ENCODE data around the gene TRAF7. TPM values are rescaled to one million over a fixed set of nuclear protein-coding genes. Genes with fewer than 3 reads are reported as not detected.

The TRAF7 gene
- polyA plus RNA-seq, 4 donors: 41.7 to 56.9 (median 50.5) TPM

- no peak for DNase-seq (ENCODE audit: low read depth in 4 of 4, low spot score in 3 of 4)
These were observed 8.2 kb upstream of the TRAF7 start for GRCh38 chr16:2147378-2147777.

- DNase-seq (ENCODE audit: low read depth in 4 of 4, low spot score in 3 of 4): peak in 1 of 4 donors; percentile 47
These were observed 7.5 kb upstream of the TRAF7 start, which contains the start of gene RAB26 for GRCh38 chr16:2147981-2148671. Gene RAB26 (plus strand): TSS chr16:2148625. CDS start chr16:2148784, 159 bp downstream.

GRCh38 chr16:2148714-2149629, 6.6 kb upstream of the TRAF7 start:
- DNase-seq (ENCODE audit: low read depth in 4 of 4, low spot score in 3 of 4): no peak

GRCh38 chr16:2149630-2150417, 5.8 kb upstream of the TRAF7 start:
- no peak for DNase-seq (ENCODE audit: low read depth in 4 of 4, low spot score in 3 of 4)

- no peak for DNase-seq (ENCODE audit: low read depth in 4 of 4, low spot score in 3 of 4)
These were observed 5.0 kb upstream of the TRAF7 start for GRCh38 chr16:2150418-2151187.

GRCh38 chr16:2151188-2152091, 4.1 kb upstream of the TRAF7 start:
- no peak for DNase-seq (ENCODE audit: low read depth in 4 of 4, low spot score in 3 of 4)

DNA sequence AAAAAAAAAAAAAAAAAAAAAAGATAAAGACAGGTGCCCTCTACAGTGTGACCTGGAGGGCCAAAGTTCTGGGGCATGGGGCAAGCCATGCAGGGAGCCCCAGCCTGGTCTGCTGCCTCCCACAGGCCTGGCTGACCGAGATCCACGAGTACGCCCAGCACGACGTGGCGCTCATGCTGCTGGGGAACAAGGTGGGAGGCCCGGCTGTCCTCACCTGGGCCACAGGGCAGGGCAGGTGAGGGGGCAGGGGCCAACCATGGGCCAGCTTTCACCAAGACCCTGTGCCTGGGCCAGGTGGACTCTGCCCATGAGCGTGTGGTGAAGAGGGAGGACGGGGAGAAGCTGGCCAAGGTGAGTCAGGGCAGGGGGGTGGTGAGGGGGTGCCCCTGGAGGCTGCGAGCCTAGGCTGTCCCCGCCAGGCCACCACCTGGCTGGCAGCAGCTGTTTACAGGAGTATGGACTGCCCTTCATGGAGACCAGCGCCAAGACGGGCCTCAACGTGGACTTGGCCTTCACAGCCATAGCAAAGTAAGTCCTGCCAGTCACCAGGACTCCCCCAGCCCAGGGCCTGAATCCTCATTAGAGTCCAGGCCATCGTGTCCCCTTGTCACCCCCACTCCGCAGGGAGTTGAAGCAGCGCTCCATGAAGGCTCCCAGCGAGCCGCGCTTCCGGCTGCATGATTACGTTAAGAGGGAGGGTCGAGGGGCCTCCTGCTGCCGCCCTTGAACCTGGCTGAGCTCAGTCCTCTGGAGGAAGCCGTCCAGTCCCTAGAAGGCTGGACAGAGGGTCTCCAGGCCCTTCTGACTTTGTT, 2.7 kb upstream of the TRAF7 start:
- no peak for DNase-seq (ENCODE audit: low read depth in 4 of 4, low spot score in 3 of 4)

DNA sequence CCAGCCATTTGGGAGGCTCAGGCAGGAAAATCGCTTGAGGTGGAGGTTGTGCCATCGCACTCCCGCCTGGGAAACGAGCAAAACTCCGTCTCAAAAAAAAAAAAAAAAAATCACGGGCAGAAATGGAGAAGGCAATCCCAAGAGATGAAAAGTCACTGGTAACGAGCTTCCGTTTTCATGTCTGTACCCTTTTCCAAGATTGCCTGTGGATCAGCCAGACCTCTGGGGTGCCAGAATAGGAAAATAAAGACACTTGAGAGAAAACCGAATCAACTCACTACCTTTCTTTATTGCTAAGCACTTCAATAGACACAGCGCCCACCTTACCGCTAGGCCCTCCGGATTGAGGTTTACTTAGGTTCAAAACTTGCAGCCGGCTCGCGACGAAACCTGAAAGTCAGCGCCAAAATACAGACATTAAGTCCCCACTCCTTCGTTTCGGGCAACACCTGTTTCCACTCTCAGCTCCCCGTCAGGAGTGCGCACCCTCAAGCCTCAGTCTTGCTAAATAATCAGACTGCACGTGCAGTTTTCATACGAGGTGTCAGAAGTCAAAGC, 970 bp upstream of the TRAF7 start:
- no peak for DNase-seq (ENCODE audit: low read depth in 4 of 4, low spot score in 3 of 4)

DNA sequence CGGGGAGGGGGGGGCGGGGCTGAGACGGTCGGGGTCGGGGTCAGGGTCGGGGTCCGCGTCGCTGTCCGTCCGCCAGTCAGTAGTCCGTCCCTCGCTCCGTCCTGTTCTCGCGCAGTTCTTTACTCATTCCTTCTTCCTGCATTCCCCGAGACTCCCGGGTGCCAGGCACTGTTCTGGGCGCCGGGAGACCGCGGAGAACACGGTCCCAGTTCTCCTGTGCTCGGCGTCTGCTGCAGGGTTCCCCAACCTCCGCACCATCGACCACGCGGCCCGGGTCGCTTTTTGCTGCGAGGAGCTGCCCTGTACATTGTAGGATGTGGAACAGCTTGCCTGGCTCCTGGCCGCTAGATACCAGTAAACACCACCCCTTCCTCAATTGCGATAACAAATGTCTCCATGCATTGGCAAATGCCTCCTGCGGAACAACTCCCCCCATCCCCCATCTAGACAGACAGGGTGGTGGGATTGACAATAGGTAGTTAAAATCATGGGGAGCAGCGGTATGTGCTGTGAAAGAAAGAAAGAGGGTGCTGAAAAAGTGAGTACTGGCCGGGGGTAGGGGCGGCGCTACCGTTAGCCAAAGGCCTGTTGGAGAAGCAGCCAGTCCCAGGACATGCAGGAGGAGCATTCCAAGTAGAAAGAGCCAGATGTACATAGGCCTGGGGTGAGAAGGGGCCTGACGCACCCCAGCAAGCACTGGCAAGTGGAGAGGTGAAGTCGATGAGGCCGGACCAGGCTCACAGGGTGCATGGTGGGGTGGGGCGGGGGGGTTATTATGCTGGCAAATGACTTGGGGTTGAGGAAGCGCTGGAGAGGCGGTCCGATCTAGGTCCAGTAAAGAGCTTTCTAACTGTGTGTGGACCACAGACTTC, 631 bp downstream of the TRAF7 start:
- no peak for DNase-seq (ENCODE audit: low read depth in 4 of 4, low spot score in 3 of 4)

DNA sequence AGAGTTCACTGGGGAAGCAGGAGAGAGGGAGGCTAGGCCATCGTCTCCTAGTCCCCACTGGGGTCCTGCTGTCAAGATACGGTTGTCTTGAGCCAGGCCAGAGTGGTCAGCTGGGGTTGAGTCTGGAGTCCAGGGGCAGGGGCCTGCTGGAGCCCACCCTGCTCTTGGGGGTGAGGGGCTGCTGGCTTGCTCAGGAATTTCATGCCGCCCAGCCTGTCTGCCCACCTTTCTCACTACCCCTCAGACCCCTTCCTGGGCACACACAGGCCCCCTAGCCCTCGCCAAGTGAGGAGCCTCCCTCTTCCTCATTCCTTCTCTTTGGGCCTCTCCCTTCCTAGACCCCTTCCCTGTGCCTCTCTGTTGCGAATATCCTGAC, 1.3 kb downstream of the TRAF7 start:
- no peak for DNase-seq (ENCODE audit: low read depth in 4 of 4, low spot score in 3 of 4)

DNA sequence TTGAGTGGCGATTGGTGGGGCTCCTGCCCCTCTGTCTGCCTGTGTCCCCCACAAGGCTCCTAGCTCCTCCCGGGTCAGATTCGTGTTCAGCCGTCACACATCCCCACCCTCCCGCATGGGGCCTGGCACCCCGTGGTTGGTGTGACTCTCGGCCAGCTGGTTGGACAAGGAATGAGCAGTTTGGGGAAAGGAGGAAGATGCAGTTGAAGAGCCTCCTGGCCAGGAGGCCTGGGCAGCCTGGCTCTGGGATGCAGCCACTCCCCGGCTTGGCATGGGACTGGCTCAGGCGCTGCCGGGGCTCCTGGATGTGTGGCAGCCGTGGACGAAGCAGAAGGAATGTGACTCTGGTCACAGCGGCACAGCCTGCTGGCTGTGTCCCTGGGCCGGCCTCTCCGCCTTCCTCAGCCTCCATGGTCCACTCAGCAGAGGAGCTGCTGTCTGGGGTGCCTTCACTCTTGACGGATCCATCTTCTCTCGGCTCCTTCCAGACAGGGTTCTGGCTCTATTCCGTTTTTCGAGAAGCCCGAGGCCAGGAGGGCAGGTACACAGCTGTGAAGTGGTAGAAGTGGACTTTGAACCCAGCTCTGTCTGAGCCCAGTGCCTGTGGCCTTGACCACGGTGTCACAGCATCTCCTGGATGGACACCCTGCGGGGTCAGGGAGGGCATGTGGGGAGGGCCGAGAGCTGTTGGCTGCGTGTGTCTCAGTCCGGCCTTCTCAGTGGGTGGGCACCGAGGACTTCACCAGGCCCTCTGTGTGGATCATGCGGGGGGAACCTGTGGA, 2.1 kb downstream of the TRAF7 start:
- no peak for DNase-seq (ENCODE audit: low read depth in 4 of 4, low spot score in 3 of 4)

DNA sequence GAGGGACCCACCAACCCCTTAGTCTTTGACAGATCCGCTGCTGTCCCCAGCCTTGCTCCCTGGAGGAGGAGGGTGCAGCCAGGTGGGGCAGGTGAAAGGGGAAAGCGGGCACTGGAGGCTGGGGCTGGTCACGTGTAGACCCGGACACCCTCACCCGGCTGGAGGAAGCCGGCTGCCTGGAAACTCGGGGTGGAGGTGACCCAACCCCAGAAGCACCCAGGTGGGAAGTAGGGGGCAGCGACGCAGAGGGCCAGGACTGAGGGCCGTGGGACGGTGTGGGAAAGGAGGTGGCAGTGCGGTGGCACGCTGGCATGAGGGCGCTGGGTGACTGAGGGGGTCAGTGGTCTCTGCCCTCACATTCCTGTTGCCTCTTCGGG, 2.7 kb downstream of the TRAF7 start:
- no peak for DNase-seq (ENCODE audit: low read depth in 4 of 4, low spot score in 3 of 4)

DNA sequence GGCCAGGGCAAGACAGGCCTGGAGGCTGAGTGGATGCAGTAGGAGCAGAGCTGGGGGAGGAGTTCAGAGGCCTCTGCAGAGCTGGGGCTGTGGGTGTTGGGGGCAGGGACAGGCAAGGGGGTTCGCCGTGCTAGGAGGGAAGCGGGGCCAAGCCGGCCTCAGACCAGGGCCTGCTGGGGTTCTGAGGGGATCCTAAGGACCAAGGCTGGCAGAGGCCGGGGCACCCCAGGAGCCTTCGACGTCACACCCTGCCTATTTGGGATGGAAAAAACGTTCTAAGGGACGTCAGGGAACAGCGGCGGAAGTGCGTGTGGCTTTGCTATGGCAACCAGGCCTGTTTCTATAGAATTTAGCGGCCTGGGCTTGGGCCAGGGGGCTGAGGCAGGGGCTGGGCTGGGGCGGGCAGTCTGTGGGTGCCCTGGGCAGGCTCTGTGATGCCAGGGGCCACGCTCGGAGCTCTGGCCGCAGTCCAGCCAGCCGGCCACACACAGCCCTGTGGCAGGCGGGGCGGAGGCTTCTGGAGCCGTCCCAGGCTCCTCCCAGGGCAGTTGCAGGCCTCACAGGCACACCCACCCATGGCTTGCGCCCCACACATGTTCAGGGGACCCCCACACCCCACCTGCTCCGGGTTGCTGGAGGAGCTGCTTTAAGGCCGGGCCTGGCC, 3.7 kb downstream of the TRAF7 start:
- no peak for DNase-seq (ENCODE audit: low read depth in 4 of 4, low spot score in 3 of 4)

DNA sequence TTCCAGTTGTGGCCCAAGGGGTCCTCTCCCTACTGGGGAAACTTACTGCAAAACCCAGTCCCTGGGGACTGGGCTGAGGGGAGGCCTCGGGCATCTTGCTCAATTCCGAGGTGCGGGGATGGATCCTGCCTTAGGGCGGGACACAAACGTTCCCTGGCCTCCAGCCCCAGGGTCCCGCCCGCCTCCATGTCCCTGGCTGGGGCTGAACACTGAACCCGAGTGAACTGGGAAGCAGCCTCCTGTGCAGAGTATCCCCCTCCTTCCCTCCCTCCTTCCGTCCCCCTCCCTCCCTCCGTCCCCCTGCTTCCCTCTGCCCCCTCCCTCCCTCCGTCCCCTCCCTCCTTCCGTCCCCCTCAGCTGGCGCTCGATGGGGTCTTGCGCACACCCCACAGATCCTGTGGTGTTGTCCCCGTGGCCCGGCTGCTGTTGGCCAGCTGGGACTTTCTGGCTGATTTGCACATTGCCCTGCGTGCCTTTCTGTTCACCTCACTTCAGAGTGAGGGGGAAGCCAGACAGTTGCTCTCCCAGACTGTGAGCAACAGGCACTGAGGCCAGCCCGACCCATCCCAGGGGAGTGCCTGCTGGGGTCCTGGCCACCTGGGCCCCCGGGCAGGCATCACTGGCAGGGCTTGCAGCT, 5.5 kb downstream of the TRAF7 start:
- no peak for DNase-seq (ENCODE audit: low read depth in 4 of 4, low spot score in 3 of 4)

DNA sequence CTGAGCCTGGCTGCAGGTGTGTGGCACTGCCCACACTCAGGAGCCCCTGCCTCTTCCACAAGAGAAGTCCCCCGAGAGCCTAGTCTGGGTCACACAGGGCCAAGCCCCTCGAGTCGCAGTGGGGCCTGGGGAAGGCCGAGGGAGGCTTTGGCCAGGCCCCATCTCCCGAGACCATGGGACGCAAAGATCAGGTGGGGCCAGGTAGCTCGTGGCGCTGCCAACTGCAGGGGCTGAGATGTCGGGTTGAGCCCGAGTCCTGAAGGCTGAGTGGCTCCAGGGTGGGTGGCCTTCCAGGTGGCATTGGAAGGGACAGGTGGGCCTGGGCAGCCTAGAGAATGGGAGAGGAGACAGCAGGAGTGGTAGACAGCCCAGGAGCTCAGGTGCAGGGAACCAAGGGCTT, 6.3 kb downstream of the TRAF7 start:
- DNase-seq (ENCODE audit: low read depth in 4 of 4, low spot score in 3 of 4): no peak
